ENCODE results near the gene TUSC2.
A peak's percentile ranks its signal among the peaks of the same experiment; 100 is the strongest.

Gene TUSC2

GRCh38 chr3:50319894-50320625 lies 8.0 kb downstream of the TUSC2 start:
- Histone ChIP-seq H3K23ac (ENCODE audit: low read length) (no peak overlapping the region), H2AK5ac (ENCODE audit: low read length) (peak overlapping the region; percentile 3), H4K91ac (ENCODE audit: low read depth, low read length) (peak overlapping the region; percentile 81), H3K79me2 (ENCODE audit: control insufficient read depth, insufficient read depth, low read length, poor library complexity) (peaks cover 15% of the 10 kb centered on the region), H4K8ac (ENCODE audit: low read depth, low read length) (no peak overlapping the region), H2AFZ (ENCODE audit: insufficient read depth, low read length, poor library complexity) (no peak overlapping the region), H3K4me2 (ENCODE audit: low read length) (peak overlapping the region; percentile 75), H2BK5ac (ENCODE audit: low read depth, low read length, poor library complexity) (no peak overlapping the region), H4K12ac (ENCODE audit: low read depth, low read length) (peak overlapping the region; percentile 0), H3K18ac (ENCODE audit: low read length) (peak overlapping the region; percentile 0), H3K36me3 (ENCODE audit: control insufficient read depth in 1 of 2, insufficient read depth in 2 of 2, low read length in 2 of 2) (peaks cover 32% of the 10 kb centered on the region in 2 experiments), H3K9ac (ENCODE audit: low read length) (peak overlapping the region; percentile 73), H2BK12ac (ENCODE audit: low read length) (no peak overlapping the region), H3K79me1 (ENCODE audit: low read length) (peaks cover 16% of the 10 kb centered on the region), H3K27ac (ENCODE audit: low read depth, low read length) (no peak overlapping the region), H3K4ac (ENCODE audit: low read depth, low read length) (peak overlapping the region; percentile 43), H3K4me1 (ENCODE audit: control insufficient read depth in 1 of 2, insufficient read depth in 2 of 2, low read length in 2 of 2) (peaks cover 40 to 42% of the 10 kb centered on the region in 2 experiments), H3K14ac (ENCODE audit: low read length) (peak overlapping the region; percentile 88), H3K4me3 (ENCODE audit: low read depth, low read length) (peak overlapping the region; percentile 88), H2BK120ac (ENCODE audit: insufficient read depth, low read length, poor library complexity) (no peak overlapping the region), H3K9me3 (ENCODE audit: insufficient read depth, low read depth, low read length) (peaks cover under 1% of the 10 kb centered on the region), H3K27me3 (ENCODE audit: insufficient read depth, low read length) (no peaks in the 10 kb centered on the region)
- WGBS (ENCODE audit: extremely low coverage, insufficient coverage, insufficient read length), result no CpG with 5 or more reads among the region's 29 CpGs
- no peak for DNase-seq

DNA sequence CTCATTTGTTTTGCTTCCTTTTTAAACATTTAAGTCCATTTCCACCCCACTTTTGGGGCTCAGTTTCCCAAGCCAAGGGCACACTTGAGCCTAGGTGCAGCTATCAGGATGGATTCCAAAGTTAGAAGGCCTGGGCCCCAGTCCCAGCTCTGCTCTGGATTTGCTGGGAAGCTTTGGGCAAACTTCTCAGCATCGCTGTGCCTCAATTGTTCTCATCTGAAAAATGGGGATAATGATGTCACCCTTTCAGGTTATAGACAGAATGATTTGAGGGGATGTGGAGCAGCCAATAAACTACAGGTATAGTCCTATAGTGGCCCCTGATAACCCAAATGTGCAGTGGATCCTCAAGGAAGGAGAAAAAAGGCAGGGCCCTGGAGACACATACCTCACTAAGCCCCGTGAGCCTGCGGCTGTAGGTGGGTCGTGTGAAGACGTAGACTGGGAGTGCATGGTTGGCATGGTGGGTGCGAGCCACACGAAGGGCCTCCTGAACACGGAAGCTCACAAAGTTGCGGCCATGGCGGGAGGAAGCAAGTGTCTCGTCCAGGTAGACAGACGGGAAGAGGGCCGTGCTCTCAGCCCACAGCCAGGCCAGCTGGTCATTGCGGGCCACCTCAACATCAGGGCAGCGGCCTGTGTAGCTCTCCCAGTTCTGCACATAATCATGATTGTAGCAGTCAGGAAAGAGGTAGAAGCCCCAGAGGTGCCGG lies 8.7 kb downstream of the TUSC2 start:
- peaks cover 32% of the 10 kb centered on the region in 2 experiments for H3K36me3 ChIP-seq (ENCODE audit: control insufficient read depth in 1 of 2, insufficient read depth in 2 of 2, low read length in 2 of 2)
- H3K9me3 ChIP-seq (ENCODE audit: insufficient read depth, low read depth, low read length), result peaks cover 2% of the 10 kb centered on the region
- H3K18ac ChIP-seq (ENCODE audit: low read length), result no peak overlapping the region
- H3K4ac ChIP-seq (ENCODE audit: low read depth, low read length), result no peak overlapping the region
- no peak overlapping the region for H4K91ac ChIP-seq (ENCODE audit: low read depth, low read length)
- H3K79me2 ChIP-seq (ENCODE audit: control insufficient read depth, insufficient read depth, low read length, poor library complexity), result peaks cover 15% of the 10 kb centered on the region
- no peak overlapping the region for H2AK5ac ChIP-seq (ENCODE audit: low read length)
- no peaks in the 10 kb centered on the region for H3K27me3 ChIP-seq (ENCODE audit: insufficient read depth, low read length)
- no peak overlapping the region for H2BK5ac ChIP-seq (ENCODE audit: low read depth, low read length, poor library complexity)
- H3K4me2 ChIP-seq (ENCODE audit: low read length), result no peak overlapping the region
- no CpG with 5 or more reads among the region's 16 CpGs for WGBS (ENCODE audit: extremely low coverage, insufficient coverage, insufficient read length)
- no peak overlapping the region for H3K9ac ChIP-seq (ENCODE audit: low read length)
- no peak overlapping the region for H2BK12ac ChIP-seq (ENCODE audit: low read length)
- peaks cover 40 to 42% of the 10 kb centered on the region in 2 experiments for H3K4me1 ChIP-seq (ENCODE audit: control insufficient read depth in 1 of 2, insufficient read depth in 2 of 2, low read length in 2 of 2)
- no peak overlapping the region for H3K4me3 ChIP-seq (ENCODE audit: low read depth, low read length)
- peaks cover 16% of the 10 kb centered on the region for H3K79me1 ChIP-seq (ENCODE audit: low read length)
- H3K27ac ChIP-seq (ENCODE audit: low read depth, low read length), result no peak overlapping the region
- no peak overlapping the region for H4K12ac ChIP-seq (ENCODE audit: low read depth, low read length)
- no peak for DNase-seq
- no peak overlapping the region for H4K8ac ChIP-seq (ENCODE audit: low read depth, low read length)
- no peak overlapping the region for H2AFZ ChIP-seq (ENCODE audit: insufficient read depth, low read length, poor library complexity)
- H3K23ac ChIP-seq (ENCODE audit: low read length), result no peak overlapping the region
- no peak overlapping the region for H3K14ac ChIP-seq (ENCODE audit: low read length)
- no peak overlapping the region for H2BK120ac ChIP-seq (ENCODE audit: insufficient read depth, low read length, poor library complexity)

- Histone ChIP-seq H3K4me3 (ENCODE audit: low read depth, low read length) (no peak overlapping the region), H3K9me3 (ENCODE audit: insufficient read depth, low read depth, low read length) (peaks cover 2% of the 10 kb centered on the region)
Observed at GRCh38 chr3:50318615-50319014, 9.4 kb downstream of the TUSC2 start.

GRCh38 chr3:50318163-50318562 lies 9.9 kb downstream of the TUSC2 start:
- H3K9me3 ChIP-seq (ENCODE audit: insufficient read depth, low read depth, low read length), result peaks cover 2% of the 10 kb centered on the region
- H3K27ac ChIP-seq (ENCODE audit: low read depth, low read length), result peak overlapping the region; percentile 6
- H3K36me3 ChIP-seq (ENCODE audit: control insufficient read depth in 1 of 2, insufficient read depth in 2 of 2, low read length in 2 of 2), result peaks cover 29% of the 10 kb centered on the region in 2 experiments
- DNase-seq, result no peak
- WGBS (ENCODE audit: extremely low coverage, insufficient coverage, insufficient read length), result no CpG with 5 or more reads among the region's 11 CpGs
- H3K14ac ChIP-seq (ENCODE audit: low read length), result no peak overlapping the region
- peaks cover 40% of the 10 kb centered on the region in 2 experiments for H3K4me1 ChIP-seq (ENCODE audit: control insufficient read depth in 1 of 2, insufficient read depth in 2 of 2, low read length in 2 of 2)
- H3K79me2 ChIP-seq (ENCODE audit: control insufficient read depth, insufficient read depth, low read length, poor library complexity), result peaks cover 15% of the 10 kb centered on the region
- no peak overlapping the region for H3K23ac ChIP-seq (ENCODE audit: low read length)
- no peak overlapping the region for H3K9ac ChIP-seq (ENCODE audit: low read length)
- H2BK120ac ChIP-seq (ENCODE audit: insufficient read depth, low read length, poor library complexity), result no peak overlapping the region
- H3K4me2 ChIP-seq (ENCODE audit: low read length), result no peak overlapping the region
- H2BK12ac ChIP-seq (ENCODE audit: low read length), result no peak overlapping the region
- no peak overlapping the region for H4K91ac ChIP-seq (ENCODE audit: low read depth, low read length)
- H4K8ac ChIP-seq (ENCODE audit: low read depth, low read length), result no peak overlapping the region
- H2BK5ac ChIP-seq (ENCODE audit: low read depth, low read length, poor library complexity), result no peak overlapping the region
- no peak overlapping the region for H3K4ac ChIP-seq (ENCODE audit: low read depth, low read length)
- peaks cover 16% of the 10 kb centered on the region for H3K79me1 ChIP-seq (ENCODE audit: low read length)
- no peak overlapping the region for H3K18ac ChIP-seq (ENCODE audit: low read length)
- H3K4me3 ChIP-seq (ENCODE audit: low read depth, low read length), result no peak overlapping the region
- H4K12ac ChIP-seq (ENCODE audit: low read depth, low read length), result no peak overlapping the region
- H2AFZ ChIP-seq (ENCODE audit: insufficient read depth, low read length, poor library complexity), result no peak overlapping the region
- no peak overlapping the region for H2AK5ac ChIP-seq (ENCODE audit: low read length)
- H3K27me3 ChIP-seq (ENCODE audit: insufficient read depth, low read length), result no peaks in the 10 kb centered on the region

More at GRCh38 chr3:50318615-50319014, 9.4 kb downstream of the TUSC2 start:
- H4K12ac ChIP-seq (ENCODE audit: low read depth, low read length), result no peak overlapping the region
- no peak overlapping the region for H3K4ac ChIP-seq (ENCODE audit: low read depth, low read length)
- peaks cover 16% of the 10 kb centered on the region for H3K79me1 ChIP-seq (ENCODE audit: low read length)
- no peak overlapping the region for H2AFZ ChIP-seq (ENCODE audit: insufficient read depth, low read length, poor library complexity)
- H2AK5ac ChIP-seq (ENCODE audit: low read length), result no peak overlapping the region
- no peak for DNase-seq
- H3K14ac ChIP-seq (ENCODE audit: low read length), result no peak overlapping the region
- H3K4me1 ChIP-seq (ENCODE audit: control insufficient read depth in 1 of 2, insufficient read depth in 2 of 2, low read length in 2 of 2), result peaks cover 40 to 42% of the 10 kb centered on the region in 2 experiments
- WGBS (ENCODE audit: extremely low coverage, insufficient coverage, insufficient read length), result no CpG with 5 or more reads among the region's 10 CpGs
- no peak overlapping the region for H2BK5ac ChIP-seq (ENCODE audit: low read depth, low read length, poor library complexity)
- H2BK12ac ChIP-seq (ENCODE audit: low read length), result no peak overlapping the region
- no peak overlapping the region for H3K23ac ChIP-seq (ENCODE audit: low read length)
- no peak overlapping the region for H3K27ac ChIP-seq (ENCODE audit: low read depth, low read length)
- H3K4me2 ChIP-seq (ENCODE audit: low read length), result no peak overlapping the region
- peaks cover 15% of the 10 kb centered on the region for H3K79me2 ChIP-seq (ENCODE audit: control insufficient read depth, insufficient read depth, low read length, poor library complexity)
- no peak overlapping the region for H4K8ac ChIP-seq (ENCODE audit: low read depth, low read length)
- no peak overlapping the region for H4K91ac ChIP-seq (ENCODE audit: low read depth, low read length)
- H3K9ac ChIP-seq (ENCODE audit: low read length), result no peak overlapping the region
- H3K27me3 ChIP-seq (ENCODE audit: insufficient read depth, low read length), result no peaks in the 10 kb centered on the region
- H2BK120ac ChIP-seq (ENCODE audit: insufficient read depth, low read length, poor library complexity), result no peak overlapping the region
- H3K36me3 ChIP-seq (ENCODE audit: control insufficient read depth in 1 of 2, insufficient read depth in 2 of 2, low read length in 2 of 2), result peaks cover 29% of the 10 kb centered on the region in 2 experiments
- H3K18ac ChIP-seq (ENCODE audit: low read length), result no peak overlapping the region
